ENCODE data around the gene TBX2. TPM values are rescaled to one million over a fixed set of nuclear protein-coding genes. Genes with fewer than 3 reads are reported as not detected.

TBX2 gene
- total and polyA plus RNA-seq, 2 of the 13 experiments (the other 11 are each of a cell fraction or from before 2014, with no cell fraction given): 2.8 to 15.3 TPM

DNA sequence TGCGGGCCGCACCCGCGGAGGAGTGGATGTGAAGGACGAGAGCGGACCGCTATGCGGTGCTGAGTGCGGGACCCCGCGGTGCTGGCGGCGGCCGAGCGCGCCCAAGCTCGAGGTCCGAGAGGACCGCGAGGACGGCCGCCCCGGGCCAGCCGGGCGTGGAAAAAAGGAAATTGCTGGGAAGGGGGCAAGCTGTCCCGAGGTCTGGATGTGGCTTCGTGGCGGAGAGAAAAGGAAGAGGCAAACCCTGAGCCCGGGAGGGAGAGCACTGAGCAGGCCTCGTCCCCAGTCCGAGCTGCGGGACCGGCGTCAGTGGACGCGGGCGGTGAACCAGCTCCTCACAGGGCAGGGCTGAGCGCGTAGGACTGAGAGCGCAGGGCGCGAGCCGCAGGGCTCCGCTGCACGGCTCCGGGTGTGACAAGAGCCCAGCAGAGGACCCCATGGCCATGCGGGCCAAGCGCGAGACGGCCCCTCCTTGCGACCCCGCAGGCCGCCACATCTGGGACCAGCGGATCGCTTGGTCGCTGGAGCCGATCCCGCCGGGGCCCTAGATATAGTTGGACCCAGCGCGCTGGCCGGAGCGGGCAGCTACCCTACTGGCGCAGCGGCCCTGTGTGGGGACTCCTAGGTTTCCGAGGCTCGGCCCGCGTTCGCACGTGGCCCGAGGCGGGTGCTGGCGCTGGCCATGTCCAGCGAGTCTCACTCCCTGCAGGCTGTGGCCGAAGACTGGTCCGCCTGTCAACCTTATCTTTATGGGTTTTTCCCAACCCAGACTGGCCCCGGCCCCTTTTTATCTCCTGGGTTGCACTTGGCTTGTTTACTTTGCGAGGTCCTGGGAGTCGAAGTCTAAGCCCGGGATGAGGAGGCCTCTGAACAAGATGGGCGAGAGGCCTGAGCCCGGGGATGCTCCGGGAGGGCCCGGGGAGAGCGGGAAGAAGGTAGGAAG lies 55.0 kb downstream of the TBX2 start (continued):
- TF ChIP-seq, protein P1, sequence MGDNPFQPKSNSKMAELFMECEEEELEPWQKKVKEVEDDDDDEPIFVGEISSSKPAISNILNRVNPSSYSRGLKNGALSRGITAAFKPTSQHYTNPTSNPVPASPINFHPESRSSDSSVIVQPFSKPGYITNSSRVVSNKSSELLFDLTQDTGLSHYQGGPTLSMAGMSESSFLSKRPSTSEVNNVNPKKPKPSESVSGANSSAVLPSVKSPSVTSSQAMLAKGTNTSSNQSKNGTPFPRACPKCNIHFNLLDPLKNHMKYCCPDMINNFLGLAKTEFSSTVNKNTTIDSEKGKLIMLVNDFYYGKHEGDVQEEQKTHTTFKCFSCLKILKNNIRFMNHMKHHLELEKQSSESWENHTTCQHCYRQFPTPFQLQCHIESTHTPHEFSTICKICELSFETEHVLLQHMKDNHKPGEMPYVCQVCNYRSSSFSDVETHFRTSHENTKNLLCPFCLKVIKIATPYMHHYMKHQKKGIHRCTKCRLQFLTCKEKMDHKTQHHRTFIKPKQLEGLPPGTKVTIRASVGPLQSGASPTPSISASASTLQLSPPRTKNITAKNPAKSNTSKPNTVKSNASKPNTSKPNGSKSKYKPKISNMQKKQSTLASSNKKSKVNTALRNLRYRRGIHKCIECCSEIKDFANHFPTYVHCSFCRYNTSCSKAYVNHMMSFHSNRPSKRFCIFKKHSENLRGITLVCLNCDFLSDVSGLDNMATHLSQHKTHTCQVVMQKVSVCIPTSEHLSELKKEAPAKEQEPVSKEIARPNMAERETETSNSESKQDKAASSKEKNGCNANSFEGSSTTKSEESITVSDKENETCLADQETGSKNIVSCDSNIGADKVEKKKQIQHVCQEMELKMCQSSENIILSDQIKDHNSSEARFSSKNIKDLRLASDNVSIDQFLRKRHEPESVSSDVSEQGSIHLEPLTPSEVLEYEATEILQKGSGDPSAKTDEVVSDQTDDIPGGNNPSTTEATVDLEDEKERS (CRISPR knock-in tag; IDR thresholded peaks at IDR 0.05): 0 out of 2 replicates have a peak, but pooled peaks have one; percentile 53
- TF ChIP-seq, protein P2, sequence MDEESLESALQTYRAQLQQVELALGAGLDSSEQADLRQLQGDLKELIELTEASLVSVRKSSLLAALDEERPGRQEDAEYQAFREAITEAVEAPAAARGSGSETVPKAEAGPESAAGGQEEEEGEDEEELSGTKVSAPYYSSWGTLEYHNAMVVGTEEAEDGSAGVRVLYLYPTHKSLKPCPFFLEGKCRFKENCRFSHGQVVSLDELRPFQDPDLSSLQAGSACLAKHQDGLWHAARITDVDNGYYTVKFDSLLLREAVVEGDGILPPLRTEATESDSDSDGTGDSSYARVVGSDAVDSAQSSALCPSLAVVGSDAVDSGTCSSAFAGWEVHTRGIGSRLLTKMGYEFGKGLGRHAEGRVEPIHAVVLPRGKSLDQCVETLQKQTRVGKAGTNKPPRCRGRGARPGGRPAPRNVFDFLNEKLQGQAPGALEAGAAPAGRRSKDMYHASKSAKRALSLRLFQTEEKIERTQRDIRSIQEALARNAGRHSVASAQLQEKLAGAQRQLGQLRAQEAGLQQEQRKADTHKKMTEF (CRISPR knock-in tag; IDR thresholded peaks at IDR 0.05): peak; percentile 69; the same call in 1 of the 2 replicates
- TF ChIP-seq HCFC1 (IDR thresholded peaks at IDR 0.05; ENCODE audit: low read depth, low read length) (no peak), NKX3-1 (CRISPR knock-in tag; IDR thresholded peaks at IDR 0.05) (peak; percentile 80), ZNF629 (CRISPR knock-in tag; conservative IDR thresholded peaks at IDR 0.05) (0 out of 2 replicates have a peak, but pooled peaks have one; percentile 9), ADNP (CRISPR knock-in tag; IDR thresholded peaks at IDR 0.05) (no peak), ZNF232 (CRISPR knock-in tag; IDR thresholded peaks at IDR 0.05; ENCODE audit: borderline replicate concordance) (no peak; the same call in 1 of the 2 replicates), KLF13 (CRISPR knock-in tag; IDR thresholded peaks at IDR 0.05) (no peak), FOSL2 (CRISPR knock-in tag; IDR thresholded peaks at IDR 0.05) (peak; percentile 52; the same call in 1 of the 2 replicates), ZNF570 (CRISPR knock-in tag; IDR thresholded peaks at IDR 0.05; ENCODE audit: borderline replicate concordance) (no peak), NR2F1 (CRISPR knock-in tag; IDR thresholded peaks at IDR 0.05) (no peak), ZNF451 (CRISPR knock-in tag; IDR thresholded peaks at IDR 0.05) (no peak), ZNF772 (CRISPR knock-in tag; IDR thresholded peaks at IDR 0.05) (no peak; the same call in 1 of the 2 replicates), MAFF (IDR thresholded peaks at IDR 0.05; ENCODE audit: low read depth, low read length) (no peak), KAT8 (CRISPR knock-in tag; IDR thresholded peaks at IDR 0.05) (peak; percentile 39; the same call in 1 of the 2 replicates)
- TF ChIP-seq, protein P3, sequence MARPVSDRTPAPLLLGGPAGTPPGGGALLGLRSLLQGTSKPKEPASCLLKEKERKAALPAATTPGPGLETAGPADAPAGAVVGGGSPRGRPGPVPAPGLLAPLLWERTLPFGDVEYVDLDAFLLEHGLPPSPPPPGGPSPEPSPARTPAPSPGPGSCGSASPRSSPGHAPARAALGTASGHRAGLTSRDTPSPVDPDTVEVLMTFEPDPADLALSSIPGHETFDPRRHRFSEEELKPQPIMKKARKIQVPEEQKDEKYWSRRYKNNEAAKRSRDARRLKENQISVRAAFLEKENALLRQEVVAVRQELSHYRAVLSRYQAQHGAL (CRISPR knock-in tag; IDR thresholded peaks at IDR 0.05; ENCODE audit: not compliant biosample characterization): no peak
- TF ChIP-seq, protein P4, sequence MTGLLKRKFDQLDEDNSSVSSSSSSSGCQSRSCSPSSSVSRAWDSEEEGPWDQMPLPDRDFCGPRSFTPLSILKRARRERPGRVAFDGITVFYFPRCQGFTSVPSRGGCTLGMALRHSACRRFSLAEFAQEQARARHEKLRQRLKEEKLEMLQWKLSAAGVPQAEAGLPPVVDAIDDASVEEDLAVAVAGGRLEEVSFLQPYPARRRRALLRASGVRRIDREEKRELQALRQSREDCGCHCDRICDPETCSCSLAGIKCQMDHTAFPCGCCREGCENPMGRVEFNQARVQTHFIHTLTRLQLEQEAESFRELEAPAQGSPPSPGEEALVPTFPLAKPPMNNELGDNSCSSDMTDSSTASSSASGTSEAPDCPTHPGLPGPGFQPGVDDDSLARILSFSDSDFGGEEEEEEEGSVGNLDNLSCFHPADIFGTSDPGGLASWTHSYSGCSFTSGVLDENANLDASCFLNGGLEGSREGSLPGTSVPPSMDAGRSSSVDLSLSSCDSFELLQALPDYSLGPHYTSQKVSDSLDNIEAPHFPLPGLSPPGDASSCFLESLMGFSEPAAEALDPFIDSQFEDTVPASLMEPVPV (CRISPR knock-in tag; IDR thresholded peaks at IDR 0.05): peak; percentile 83; the same call in 1 of the 2 replicates
- TF ChIP-seq, protein P5, sequence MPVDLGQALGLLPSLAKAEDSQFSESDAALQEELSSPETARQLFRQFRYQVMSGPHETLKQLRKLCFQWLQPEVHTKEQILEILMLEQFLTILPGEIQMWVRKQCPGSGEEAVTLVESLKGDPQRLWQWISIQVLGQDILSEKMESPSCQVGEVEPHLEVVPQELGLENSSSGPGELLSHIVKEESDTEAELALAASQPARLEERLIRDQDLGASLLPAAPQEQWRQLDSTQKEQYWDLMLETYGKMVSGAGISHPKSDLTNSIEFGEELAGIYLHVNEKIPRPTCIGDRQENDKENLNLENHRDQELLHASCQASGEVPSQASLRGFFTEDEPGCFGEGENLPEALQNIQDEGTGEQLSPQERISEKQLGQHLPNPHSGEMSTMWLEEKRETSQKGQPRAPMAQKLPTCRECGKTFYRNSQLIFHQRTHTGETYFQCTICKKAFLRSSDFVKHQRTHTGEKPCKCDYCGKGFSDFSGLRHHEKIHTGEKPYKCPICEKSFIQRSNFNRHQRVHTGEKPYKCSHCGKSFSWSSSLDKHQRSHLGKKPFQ (CRISPR knock-in tag; IDR thresholded peaks at IDR 0.05; ENCODE audit: insufficient replicate concordance): no peak
- TF ChIP-seq, protein P6, sequence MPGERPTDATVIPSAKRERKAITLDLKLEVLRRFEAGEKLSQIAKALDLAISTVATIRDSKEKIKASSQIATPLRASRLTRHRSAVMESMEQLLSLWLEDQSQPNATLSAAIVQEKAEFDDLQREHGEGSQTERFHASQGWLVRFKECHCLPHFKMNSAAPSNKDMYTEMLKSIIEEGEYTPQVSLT (CRISPR knock-in tag; IDR thresholded peaks at IDR 0.05; ENCODE audit: borderline replicate concordance, low read depth): no peak
